Natural killer cell (primary cell): ENCODE results near the gene ITPKB. TPM values are rescaled to one million over a fixed set of nuclear protein-coding genes. Genes with fewer than 3 reads are reported as not detected.

Experiments
- ATAC-seq, 3 donors: fragments of 150-1000 bp in 2 of 3; fragments of 200-7000 bp in 1 of 3; cut with Tn5 transposase; 1 replicate in 1 of 3; 2 replicates in 2 of 3; pipeline ENCODE4 v1.10.0; 2021; ENCODE audit warnings: mild to moderate bottlenecking in 2 of 3, moderate library complexity in 2 of 3
- DNase-seq, 2 donors: peaks; one replicate each; pipeline versions ENCODE4 v3.0.0 to v3.0.0-alpha.2; 2013 to 2021; ENCODE audit warnings: mixed read lengths in 1 of 2
- H3K27ac ChIP-seq: one replicate; pipeline ENCODE4 v1.5.1; 2013; ENCODE audit warnings: mild to moderate bottlenecking, low read length
- H3K27me3 ChIP-seq: one replicate; pipeline ENCODE4 v1.6.1; 2013; ENCODE audit warnings: low read length; ENCODE audit not compliant: control insufficient read depth, insufficient read depth
- H3K36me3 ChIP-seq: one replicate; pipeline ENCODE4 v1.6.1; 2013; ENCODE audit warnings: low read length; ENCODE audit not compliant: control insufficient read depth, insufficient read depth
- H3K4me1 ChIP-seq: one replicate; pipeline ENCODE4 v1.6.1; 2013; ENCODE audit warnings: low read length; ENCODE audit not compliant: control insufficient read depth, insufficient read depth
- H3K4me3 ChIP-seq: one replicate; pipeline ENCODE4 v1.5.1; 2013; ENCODE audit warnings: low read length
- H3K9me3 ChIP-seq: one replicate; pipeline ENCODE4 v1.6.1; 2013; ENCODE audit warnings: low read length; ENCODE audit not compliant: control insufficient read depth, insufficient read depth
- H3K27ac Mint-ChIP-seq, 2 donors: one replicate each; pipeline ENCODE4 v1.8.0; 2022; ENCODE audit warnings: mild to moderate bottlenecking in 2 of 2, mixed read lengths in 2 of 2, moderate library complexity in 1 of 2
- H3K27me3 Mint-ChIP-seq, 2 donors: one replicate each; pipeline ENCODE4 v1.8.0; 2022; ENCODE audit warnings: low read depth in 2 of 2, mixed read lengths in 2 of 2
- H3K36me3 Mint-ChIP-seq: one replicate; pipeline ENCODE4 v1.8.0; 2022; ENCODE audit warnings: mixed read lengths
- H3K4me1 Mint-ChIP-seq, 2 donors: one replicate each; pipeline ENCODE4 v1.8.0; 2022; ENCODE audit warnings: mixed read lengths in 2 of 2
- H3K4me3 Mint-ChIP-seq: one replicate; pipeline ENCODE4 v1.8.0; 2022; ENCODE audit warnings: mild to moderate bottlenecking, moderate library complexity, mixed read lengths
- H3K9me3 Mint-ChIP-seq, 2 donors: one replicate each; pipeline ENCODE4 v1.8.0; 2022; ENCODE audit warnings: mixed read lengths in 2 of 2
- WGBS: methylation state at CpG from one replicate; pipeline ENCODE4 v1.1.7; 2013; ENCODE audit warnings: missing lambda C conversion rate; ENCODE audit not compliant: insufficient coverage; 5-methylcytosine and 5-hydroxymethylcytosine counted together
- intact Hi-C: fragments of 100-400 bp; cut with micrococcal nuclease; formaldehyde crosslinking; loops from one replicate; pipeline ENCODE4 v1.14.2; 2022
- total RNA-seq, 4 donors: library from RNA; stranded (reverse); fragments of 120-200 nt in 1 of 4; gene quantifications; one replicate each; pipeline versions ENCODE4 v1.2.3 to v1.2.4, GENCODE V29; 2013 to 2022
- TF ChIP-seq, protein P1 (sequence below): fragments of 200-600 bp; IDR thresholded peaks from one replicate; pipeline ENCODE4 v1.8.0; 2022; ENCODE audit warnings: antibody characterized with exemption

The ITPKB gene
- total RNA-seq, 3 donors from 2014 or later (not counting 1 experiment from before 2014, with no cell fraction given) = 92.2 to 133 (median 99.0) TPM

DNA sequence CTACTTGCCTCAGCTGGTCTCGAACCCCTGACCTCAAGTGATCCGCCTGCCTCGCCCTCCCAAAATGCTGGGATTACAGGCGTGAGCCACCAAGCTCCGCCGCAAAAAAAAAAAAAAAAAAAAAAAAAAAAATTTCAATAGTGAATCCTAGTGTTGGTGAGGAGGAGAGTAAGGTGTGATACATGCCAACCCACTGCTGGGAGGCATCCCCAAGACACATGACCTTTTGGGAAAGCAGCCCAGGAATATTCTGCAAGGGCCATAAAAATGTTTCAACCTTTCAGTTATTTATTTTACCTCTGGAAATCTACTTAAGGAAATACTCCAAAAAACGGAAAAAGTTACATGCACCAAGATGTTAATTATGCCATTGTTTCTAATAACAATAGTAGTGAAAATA is 69.0 kb downstream of the ITPKB start:
- no peak for ATAC-seq
- H3K36me3 Mint-ChIP-seq = no peaks in the 10 kb centered on the region
- H3K27ac ChIP-seq = no peak overlapping the region
- no peak overlapping the region for H3K4me3 ChIP-seq
- H3K4me3 Mint-ChIP-seq = no peak overlapping the region
- TF ChIP-seq, protein P1, sequence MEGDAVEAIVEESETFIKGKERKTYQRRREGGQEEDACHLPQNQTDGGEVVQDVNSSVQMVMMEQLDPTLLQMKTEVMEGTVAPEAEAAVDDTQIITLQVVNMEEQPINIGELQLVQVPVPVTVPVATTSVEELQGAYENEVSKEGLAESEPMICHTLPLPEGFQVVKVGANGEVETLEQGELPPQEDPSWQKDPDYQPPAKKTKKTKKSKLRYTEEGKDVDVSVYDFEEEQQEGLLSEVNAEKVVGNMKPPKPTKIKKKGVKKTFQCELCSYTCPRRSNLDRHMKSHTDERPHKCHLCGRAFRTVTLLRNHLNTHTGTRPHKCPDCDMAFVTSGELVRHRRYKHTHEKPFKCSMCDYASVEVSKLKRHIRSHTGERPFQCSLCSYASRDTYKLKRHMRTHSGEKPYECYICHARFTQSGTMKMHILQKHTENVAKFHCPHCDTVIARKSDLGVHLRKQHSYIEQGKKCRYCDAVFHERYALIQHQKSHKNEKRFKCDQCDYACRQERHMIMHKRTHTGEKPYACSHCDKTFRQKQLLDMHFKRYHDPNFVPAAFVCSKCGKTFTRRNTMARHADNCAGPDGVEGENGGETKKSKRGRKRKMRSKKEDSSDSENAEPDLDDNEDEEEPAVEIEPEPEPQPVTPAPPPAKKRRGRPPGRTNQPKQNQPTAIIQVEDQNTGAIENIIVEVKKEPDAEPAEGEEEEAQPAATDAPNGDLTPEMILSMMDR = no peak
- H3K9me3 ChIP-seq = no peaks in the 10 kb centered on the region
- H3K27me3 Mint-ChIP-seq = no peaks in the 10 kb centered on the region
- 78% methylated on average over 1 of the region's 7 CpGs for WGBS
- peaks cover 73% of the 10 kb centered on the region for H3K4me1 ChIP-seq
- H3K36me3 ChIP-seq = peaks cover 11% of the 10 kb centered on the region
- intact Hi-C loops = no loop called here
- peak overlapping the region; percentile 33 to 97 for H3K27ac Mint-ChIP-seq
- H3K27me3 ChIP-seq = no peaks in the 10 kb centered on the region
- no peaks in the 10 kb centered on the region for H3K9me3 Mint-ChIP-seq
- peaks cover 83 to 85% of the 10 kb centered on the region in 2 donors for H3K4me1 Mint-ChIP-seq
- no peak for DNase-seq

DNA sequence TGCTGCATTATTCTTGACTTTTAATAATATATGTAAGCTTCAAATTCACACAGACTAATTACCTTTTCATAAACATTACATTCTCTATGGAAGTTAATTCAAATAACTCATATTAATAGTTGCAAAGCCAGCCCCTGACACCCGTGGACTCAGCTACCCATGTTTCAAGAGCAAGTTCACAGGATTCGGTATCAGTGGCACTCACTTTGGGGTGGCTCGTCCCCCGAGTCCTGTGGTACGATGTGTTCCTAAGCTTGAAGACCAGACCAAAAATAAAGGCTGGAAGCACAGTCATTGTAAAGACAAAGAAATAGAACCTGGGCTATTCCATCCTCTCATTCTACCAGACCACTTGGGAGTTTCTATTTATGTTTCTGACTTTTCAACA is 70.9 kb downstream of the ITPKB start:
- Histone ChIP-seq H3K4me1 (peaks cover 74% of the 10 kb centered on the region), H3K27ac (no peak overlapping the region), H3K4me3 (no peak overlapping the region), H3K27me3 (no peaks in the 10 kb centered on the region), H3K9me3 (no peaks in the 10 kb centered on the region), H3K36me3 (peaks cover 11% of the 10 kb centered on the region)
- Mint-ChIP-seq H3K36me3 (no peaks in the 10 kb centered on the region), H3K27me3 (no peaks in the 10 kb centered on the region), H3K9me3 (no peaks in the 10 kb centered on the region), H3K4me3 (no peak overlapping the region), H3K4me1 (peaks cover 84 to 87% of the 10 kb centered on the region in 2 donors), H3K27ac (peak overlapping the region in 1 of 2 donors; percentile 100)
- WGBS = 87% methylated on average over 5 of the region's 5 CpGs
- ATAC-seq (no peak), DNase-seq (no peak)
- TF ChIP-seq, protein P1 = no peak
- intact Hi-C loops = loop anchor here (10.0 kb wide), 1 partner anchor 673 kb away; the partner anchor contains the start of gene SDE2

DNA sequence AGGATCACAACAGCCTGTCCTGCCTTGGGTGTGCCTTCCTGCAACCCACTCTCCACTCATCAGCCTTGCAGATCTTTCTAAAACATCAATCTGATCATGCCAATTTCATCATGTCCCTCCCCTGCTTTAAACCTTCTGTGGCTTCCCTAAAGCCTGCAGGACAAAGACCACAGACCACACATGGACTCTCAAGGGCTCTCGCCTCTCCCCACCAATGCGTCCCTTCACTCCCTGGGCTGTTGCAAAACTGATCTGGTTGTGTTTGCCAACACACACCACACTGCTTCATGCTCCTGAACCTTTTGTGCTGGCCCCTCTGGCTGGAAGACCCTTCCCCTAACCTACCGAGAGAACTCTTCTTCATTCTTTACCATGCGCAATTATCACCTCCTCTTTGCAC is 72.4 kb downstream of the ITPKB start:
- WGBS = 60% methylated on average over 4 of the region's 4 CpGs
- Mint-ChIP-seq H3K4me1 (peaks cover 84 to 87% of the 10 kb centered on the region in 2 donors), H3K27me3 (no peaks in the 10 kb centered on the region), H3K4me3 (peak overlapping the region; percentile 55), H3K36me3 (no peaks in the 10 kb centered on the region), H3K9me3 (no peaks in the 10 kb centered on the region), H3K27ac (peak overlapping the region in 1 of 2 donors; percentile 100)
- intact Hi-C loops = loop anchor here (10.0 kb wide), 1 partner anchor 672 kb away; the partner anchor contains the start of gene SDE2
- Histone ChIP-seq H3K9me3 (no peaks in the 10 kb centered on the region), H3K4me1 (peaks cover 74% of the 10 kb centered on the region), H3K27ac (peak overlapping the region; percentile 30), H3K36me3 (peaks cover 6% of the 10 kb centered on the region), H3K27me3 (no peaks in the 10 kb centered on the region), H3K4me3 (no peak overlapping the region)
- TF ChIP-seq, protein P1 = no peak
- ATAC-seq (no peak), DNase-seq (no peak)

DNA sequence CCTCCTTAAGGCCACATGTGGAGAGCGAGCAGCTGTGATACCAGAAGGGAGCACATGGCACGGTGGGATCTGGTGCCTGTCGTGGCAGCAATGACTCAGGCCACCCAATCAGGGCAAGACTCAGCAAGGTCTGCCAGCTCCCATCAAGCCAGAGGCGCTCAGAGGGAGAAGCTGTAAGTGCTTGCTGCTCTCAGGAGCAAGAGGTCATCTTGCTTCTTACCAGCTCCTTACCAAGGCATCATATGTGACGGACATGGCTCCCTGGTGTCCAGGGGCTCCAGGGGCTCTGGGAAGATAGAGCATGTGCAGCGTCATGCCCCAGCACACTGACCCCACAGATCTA is 72.9 kb downstream of the ITPKB start:
- ATAC-seq (no peak), DNase-seq (no peak)
- H3K36me3 Mint-ChIP-seq = no peaks in the 10 kb centered on the region
- Histone ChIP-seq H3K27ac (peak overlapping the region; percentile 88), H3K36me3 (peaks cover under 1% of the 10 kb centered on the region), H3K4me3 (no peak overlapping the region), H3K9me3 (no peaks in the 10 kb centered on the region), H3K4me1 (peaks cover 74% of the 10 kb centered on the region), H3K27me3 (no peaks in the 10 kb centered on the region)
- TF ChIP-seq, protein P1 = no peak
- WGBS = 83% methylated on average over 6 of the region's 6 CpGs
- H3K27ac Mint-ChIP-seq = peak overlapping the region in 1 of 2 donors; percentile 100
- H3K9me3 Mint-ChIP-seq = no peaks in the 10 kb centered on the region
- peaks cover 84 to 87% of the 10 kb centered on the region in 2 donors for H3K4me1 Mint-ChIP-seq
- peak overlapping the region; percentile 69 for H3K4me3 Mint-ChIP-seq
- H3K27me3 Mint-ChIP-seq = no peaks in the 10 kb centered on the region
- intact Hi-C loops = loop anchor here (10.0 kb wide), 1 partner anchor 671 kb away; the partner anchor contains the start of gene SDE2
